Activated naive CD4-positive, alpha-beta T cell (primary cell): Measurements from ENCODE around the gene MOB3A.
"Not testable (repeated sequence)": the region's sequence is repeated elsewhere in the genome, so short reads cannot be mapped to it uniquely, and the experiment has no call there.

Experiments used
- DNase-seq, 4 experiments: peaks; one replicate each; lab custom pipeline; 2025; lab: John Stamatoyannopoulos, UW

MOB3A gene

DNA sequence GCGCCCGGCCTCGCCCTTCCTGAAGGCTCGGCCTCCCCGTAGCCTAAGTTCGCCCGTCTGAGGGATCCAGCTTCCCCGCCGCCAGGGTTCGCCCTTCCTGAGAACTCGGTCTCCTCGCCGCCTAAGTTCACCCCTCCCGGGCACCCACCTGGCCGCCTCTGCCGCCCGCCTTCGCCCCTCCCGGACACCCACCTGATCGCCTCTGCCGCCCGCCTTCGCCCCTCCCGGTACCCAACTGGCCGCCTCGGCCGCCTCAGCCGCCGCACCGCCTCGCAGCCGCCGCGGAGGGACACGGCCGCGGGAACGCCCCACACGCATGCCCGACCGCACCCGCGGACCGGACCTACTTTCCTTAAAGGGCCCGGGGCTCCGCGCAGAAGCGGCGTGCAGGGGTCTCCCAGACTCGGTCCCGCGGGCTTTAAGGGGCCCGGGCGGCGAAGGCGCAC, at the start of gene MOB3A:
Gene MOB3A, minus strand, starts transcription at position 293 of the 446 bp plus-strand sequence. CDS start 17,766 bp downstream, outside the sequence.
- DNase-seq: peak in 3 of 4 experiments; percentile 91 to 97 (median 94)

GRCh38 chr19:2145831-2146241, 49.7 kb upstream of the MOB3A start:
- no peak for DNase-seq

- DNase-seq: no peak
These were observed 48.1 kb upstream of the MOB3A start for GRCh38 chr19:2144190-2144589.

DNA sequence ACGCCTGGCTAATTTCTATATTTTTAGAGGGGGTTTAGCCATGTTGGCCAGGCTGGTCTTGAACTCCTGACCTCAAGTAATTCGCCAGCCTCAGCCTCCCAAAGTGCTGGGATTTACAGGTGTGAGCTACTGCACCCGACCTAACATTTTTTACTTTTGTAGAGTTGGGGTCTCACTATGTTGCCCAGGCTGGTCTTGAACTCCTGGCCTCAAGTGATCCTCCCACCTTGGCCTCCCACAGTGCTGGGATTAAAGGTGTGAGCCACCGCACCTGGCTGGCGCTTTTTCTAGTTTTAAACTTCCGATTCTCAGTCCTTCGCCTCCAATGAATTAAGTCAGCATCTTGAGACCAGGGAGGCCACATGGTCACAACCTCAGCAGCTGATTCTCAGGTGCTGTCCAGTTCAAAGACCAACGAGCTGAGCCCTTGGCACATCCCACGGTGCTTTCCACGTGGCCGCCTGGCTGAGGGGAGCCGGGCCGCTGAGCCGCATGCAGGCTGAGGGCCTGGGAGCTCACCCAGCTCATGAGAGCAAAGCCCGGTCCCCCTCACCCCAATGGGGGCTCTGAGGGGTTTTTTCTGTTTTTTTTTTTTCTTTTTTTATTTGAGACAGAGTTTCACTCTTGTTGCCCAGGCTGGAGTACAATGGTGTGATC, 46.2 kb upstream of the MOB3A start:
- DNase-seq: no peak

GRCh38 chr19:2140138-2140569, 44.0 kb upstream of the MOB3A start:
- DNase-seq: no peak

DNA sequence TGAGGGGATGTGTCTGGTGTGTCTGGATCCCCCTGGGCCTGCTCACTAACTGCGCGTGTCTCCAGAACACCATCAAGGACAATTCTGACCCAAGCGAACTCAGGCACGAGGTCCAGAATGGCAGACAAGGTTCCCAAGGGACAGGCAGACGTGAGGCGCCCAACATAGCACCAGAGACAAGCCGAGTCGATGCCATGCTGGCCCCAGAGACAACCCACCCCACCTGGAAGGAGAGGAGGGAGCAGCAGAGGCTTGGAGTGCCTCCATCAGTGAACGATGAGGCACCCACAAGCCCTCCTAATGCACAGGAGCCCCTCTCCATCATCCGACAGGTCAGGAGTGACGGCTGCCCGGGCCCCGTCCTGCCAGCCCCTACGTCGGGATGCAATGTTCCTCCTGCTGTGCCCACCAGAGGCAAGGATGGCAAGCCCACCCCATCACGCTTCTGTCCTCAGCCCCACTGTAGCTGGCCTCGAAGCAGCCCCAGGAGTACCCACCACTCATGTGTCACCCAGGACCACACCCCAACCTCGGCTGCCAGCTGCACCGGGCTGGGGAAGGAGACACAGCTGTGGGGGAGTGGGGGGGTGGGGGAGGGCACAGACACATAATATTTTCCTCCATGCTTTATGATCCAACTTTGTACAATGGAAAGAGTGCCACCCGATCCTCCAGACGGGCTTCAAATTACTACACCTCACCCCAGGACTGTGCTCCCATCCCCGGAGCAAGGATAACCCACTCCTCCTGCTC, 43.4 kb upstream of the MOB3A start:
- no peak for DNase-seq

DNA sequence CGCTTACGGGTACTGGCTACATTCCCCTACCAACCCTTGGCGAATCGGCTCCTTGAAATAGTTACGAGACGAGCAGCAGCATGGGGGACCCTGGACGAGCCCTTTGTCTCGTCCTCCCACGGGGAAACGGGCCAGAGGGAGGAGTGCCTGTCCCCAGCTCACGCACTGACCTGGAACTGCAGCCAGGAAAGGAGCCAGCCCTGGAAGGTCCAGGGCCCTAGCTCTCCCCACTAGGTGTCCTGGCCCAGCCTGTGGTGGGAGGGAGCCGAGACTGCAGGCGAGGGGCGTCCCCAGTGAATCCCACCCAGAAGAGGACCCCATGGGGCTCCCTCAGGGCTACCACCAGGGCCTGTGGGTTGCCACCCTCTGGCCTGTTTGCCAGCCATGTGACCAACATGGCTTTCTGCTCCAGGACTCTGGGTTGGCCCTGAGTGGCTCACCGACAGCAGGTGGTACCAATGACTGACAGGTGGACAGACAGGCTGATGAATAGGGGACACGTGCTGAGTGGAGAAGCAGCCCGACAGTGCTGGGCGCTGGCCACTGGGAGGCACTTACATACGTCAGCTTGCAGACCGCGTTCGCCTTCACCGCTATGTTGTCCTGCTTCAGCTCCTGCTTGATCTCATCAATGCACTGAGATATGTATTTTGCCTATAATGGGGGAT, 42.1 kb upstream of the MOB3A start:
- no peak for DNase-seq

DNA sequence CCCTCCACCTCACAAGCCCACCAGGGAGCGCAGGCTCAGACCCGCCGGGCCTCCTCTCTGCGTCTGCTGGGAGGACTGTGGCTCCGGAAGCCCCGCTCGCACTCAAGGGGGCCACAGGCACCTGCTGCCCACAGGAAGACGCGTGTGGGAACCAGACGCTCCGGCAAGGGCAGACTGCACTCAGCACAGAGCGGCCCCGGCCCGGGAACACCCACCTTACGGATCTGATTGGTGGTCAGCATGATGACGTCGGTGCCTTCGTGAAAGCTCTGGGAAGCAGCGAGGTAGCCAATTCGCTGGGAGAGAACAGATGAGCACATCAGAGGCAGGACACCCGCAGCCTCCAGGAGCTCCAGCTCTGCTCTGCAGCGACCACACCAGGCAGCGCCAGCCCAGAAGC, 40.7 kb upstream of the MOB3A start:
- DNase-seq: no peak

DNA sequence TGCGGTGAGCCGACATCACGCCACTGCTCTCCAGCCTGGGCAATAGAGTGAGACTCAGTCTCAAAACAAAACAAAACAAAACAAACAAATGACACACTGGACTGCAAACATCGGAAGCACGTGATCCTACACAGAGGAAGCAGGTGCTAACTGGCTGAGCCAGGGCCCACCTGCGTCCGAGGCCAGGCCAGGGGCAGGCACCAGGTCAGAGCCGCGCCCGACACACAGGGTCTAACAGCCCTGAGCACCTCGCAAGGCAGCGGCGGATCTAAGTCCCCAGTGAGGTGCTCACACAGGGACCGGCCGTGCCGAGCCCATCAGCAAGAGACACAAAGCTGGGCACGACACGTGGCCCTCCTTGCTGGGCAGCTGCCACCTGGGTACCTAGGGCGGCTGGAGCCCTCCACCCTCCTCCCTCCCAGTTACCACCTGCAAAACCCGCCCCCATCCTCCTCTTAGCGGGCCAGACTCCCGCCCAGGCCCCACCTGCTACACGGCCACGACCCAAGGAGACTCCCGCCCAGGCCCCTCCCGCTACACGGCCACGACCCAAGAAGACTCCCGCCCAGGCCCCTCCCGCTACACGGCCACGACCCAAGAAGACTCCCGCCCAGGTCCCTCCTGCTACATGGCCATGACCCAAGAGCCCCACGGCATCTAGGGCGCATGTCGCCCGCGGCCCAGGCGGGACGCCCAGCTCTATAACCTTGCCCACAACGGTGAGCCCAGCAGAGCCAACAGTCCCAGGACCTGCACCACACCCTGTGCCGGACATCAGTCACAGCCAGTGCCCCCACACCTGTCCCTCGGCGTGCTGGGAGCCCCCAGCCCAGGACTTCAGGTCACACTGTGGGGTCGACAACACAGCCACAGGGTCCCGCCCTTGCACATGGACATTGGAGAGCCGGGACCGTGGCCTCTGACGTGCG, 39.6 kb upstream of the MOB3A start:
- DNase-seq: no peak

DNA sequence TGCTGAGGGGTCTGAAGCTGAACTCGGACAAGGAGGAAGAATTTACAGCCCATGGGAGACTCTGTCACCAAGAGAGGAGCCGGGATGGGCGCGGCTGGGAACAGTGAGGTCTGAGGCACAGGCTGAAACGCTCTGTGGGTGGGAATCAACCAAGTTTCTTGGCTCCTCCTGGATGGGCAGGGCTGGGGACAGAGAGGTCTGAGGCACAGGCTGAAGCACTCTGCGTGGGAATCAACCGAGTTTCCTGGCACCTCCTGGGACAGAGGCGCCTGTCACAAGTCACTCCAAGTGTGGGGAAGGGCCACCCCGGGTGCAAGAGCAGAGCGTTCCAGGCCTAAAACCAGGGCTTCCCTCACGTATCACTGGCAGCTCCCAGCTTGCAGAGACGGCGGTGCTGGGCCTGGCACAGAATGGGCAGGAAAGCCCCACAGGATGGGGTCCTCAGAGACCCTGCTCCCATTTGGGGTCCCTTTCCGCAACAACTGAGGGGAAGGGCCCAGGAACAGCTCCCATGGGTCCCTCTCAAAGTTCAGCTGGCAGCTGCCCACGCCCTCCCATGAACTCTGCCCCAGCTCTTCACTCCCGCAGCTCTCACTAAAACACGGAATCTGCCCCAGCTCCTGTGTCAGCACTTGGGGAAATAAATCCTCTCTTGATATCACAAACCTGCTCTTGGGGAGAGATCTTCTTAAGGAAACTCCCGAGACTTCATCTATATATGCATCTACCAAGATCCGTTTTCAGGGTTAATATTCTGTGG, 36.8 kb upstream of the MOB3A start:
- DNase-seq: no peak

- no peak for DNase-seq
These were observed 36.1 kb upstream of the MOB3A start for GRCh38 chr19:2132191-2132590.

DNA sequence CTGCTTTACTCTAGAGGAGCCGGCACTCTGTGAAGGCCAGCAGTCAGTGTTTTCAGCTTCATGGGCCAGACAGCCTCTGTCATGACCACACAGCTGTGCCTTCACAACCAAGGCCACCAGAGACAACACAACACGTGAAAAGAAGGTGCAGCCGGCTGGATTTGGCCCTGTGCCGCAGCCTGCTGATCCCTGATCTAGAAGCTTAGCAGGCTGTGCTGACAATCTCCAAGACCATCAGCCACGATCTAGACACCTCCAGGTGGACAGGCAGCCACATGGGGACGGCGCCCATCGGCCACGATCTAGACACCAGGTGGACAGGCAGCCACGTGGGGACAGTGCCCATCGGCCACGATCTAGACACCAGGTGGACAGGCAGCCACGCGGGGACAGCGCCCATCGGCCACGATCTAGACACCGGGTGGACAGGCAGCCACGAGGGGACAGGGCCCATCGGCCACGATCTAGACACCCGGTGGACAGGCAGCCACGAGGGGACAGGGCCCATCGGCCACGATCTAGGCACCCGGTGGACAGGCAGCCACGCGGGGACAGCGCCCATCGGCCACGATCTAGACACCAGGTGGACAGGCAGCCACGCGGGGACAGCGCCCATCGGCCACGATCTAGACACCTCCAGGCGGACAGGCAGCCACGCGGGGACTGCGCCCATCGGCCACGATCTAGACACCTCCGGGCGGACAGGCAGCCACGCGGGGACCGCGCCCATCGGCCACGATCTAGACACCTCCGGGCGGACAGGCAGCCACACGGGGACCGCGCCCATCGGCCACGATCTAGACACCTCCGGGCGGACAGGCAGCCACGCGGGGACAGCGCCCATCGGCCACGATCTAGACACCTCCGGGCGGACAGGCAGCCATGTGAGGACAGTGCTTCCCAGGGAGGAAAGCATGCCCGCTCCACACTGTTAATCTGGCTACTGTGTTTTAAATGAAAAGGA, 35.2 kb upstream of the MOB3A start:
- DNase-seq: not testable (repeated sequence)

GRCh38 chr19:2129892-2130770, 34.0 kb upstream of the MOB3A start:
- DNase-seq: no peak

DNA sequence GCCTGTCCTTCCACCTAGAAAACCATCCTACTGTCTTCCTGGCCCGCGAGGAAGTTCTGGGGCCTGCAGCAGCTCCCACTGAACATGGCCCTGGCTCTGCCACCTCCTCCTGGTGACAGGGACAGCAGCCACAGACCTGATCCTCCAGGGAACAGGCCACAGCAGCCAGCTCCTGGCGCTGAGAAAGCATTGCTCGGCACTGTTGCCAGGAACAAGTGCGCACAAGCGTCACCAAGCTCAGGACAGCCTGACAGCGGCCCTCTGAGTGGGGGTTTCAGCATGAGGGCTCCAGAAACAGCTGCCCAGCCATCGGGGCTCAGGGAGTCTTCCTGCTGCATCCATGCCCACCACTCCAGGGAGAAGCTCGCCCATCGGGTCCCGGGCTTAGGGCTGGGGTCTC, 33.4 kb upstream of the MOB3A start:
- no peak for DNase-seq

- no peak for DNase-seq
These were observed 32.9 kb upstream of the MOB3A start for GRCh38 chr19:2129022-2129421.

- DNase-seq: not testable (repeated sequence)
These were observed 32.1 kb upstream of the MOB3A start for GRCh38 chr19:2128252-2128651.

- DNase-seq: no peak
These were observed 31.6 kb upstream of the MOB3A start for GRCh38 chr19:2127758-2128157.

- no peak for DNase-seq
These were observed 30.9 kb upstream of the MOB3A start for GRCh38 chr19:2126879-2127518.
